MM.1S (cell line): Measurements from ENCODE around the gene ERFL.
A peak's percentile ranks its signal among the peaks of the same experiment; 100 is the strongest.

ENCODE experiments used
- DNase-seq: peaks from one replicate; pipeline ENCODE4 v3.0.0-alpha.2; 2015
- H2AFZ ChIP-seq: fragments of 300-600 bp; sonication (generic); 2 replicates; pipeline ENCODE4 v1.6.0; 2016; ENCODE audit warnings: antibody characterized with exemption, low read length
- H3F3A ChIP-seq: fragments of 300-600 bp; sonication (generic); 2 replicates; pipeline ENCODE4 v1.6.1; 2016; ENCODE audit warnings: mild to moderate bottlenecking, antibody characterized with exemption, low read length, moderate library complexity, mixed read lengths; ENCODE audit not compliant: insufficient read depth
- H3K27ac ChIP-seq: fragments of 300-600 bp; sonication (generic); 2 replicates; pipeline ENCODE4 v1.5.1; 2016; ENCODE audit warnings: mild to moderate bottlenecking, low read length
- H3K27me3 ChIP-seq: fragments of 300-600 bp; sonication (generic); replicated peaks from 2 replicates; pipeline ENCODE4 v1.6.0; 2016; ENCODE audit warnings: low read length; ENCODE audit not compliant: insufficient read depth
- H3K36me3 ChIP-seq: fragments of 300-600 bp; sonication (generic); replicated peaks from 2 replicates; pipeline ENCODE4 v1.6.1; 2016; ENCODE audit warnings: mild to moderate bottlenecking, low read length, mixed read lengths; ENCODE audit not compliant: insufficient read depth
- H3K4me1 ChIP-seq: fragments of 300-600 bp; sonication (generic); 2 replicates; pipeline ENCODE4 v1.6.1; 2016; ENCODE audit warnings: low read length, mixed read lengths
- H3K4me2 ChIP-seq: fragments of 300-600 bp; sonication (generic); 2 replicates; pipeline ENCODE4 v1.6.0; 2016; ENCODE audit warnings: low read depth, low read length
- H3K4me3 ChIP-seq: fragments of 300-600 bp; sonication (generic); 2 replicates; pipeline ENCODE4 v1.5.1; 2016; ENCODE audit warnings: low read length, mixed read lengths
- H3K79me2 ChIP-seq: fragments of 300-600 bp; sonication (generic); 2 replicates; pipeline ENCODE4 v1.6.1; 2016; ENCODE audit warnings: mixed run types, low read length, mixed read lengths
- H3K9ac ChIP-seq: fragments of 300-600 bp; sonication (generic); 2 replicates; pipeline ENCODE4 v1.6.1; 2016; ENCODE audit warnings: low read length, mixed read lengths
- H3K9me2 ChIP-seq: fragments of 300-600 bp; sonication (generic); replicated peaks from 2 replicates; pipeline ENCODE4 v1.6.1; 2016; ENCODE audit warnings: mild to moderate bottlenecking, low read length, mixed read lengths; ENCODE audit not compliant: insufficient read depth
- H3K9me3 ChIP-seq: fragments of 300-600 bp; sonication (generic); replicated peaks from 2 replicates; pipeline ENCODE4 v1.6.1; 2016; ENCODE audit warnings: mild to moderate bottlenecking, low read length, mixed read lengths; ENCODE audit not compliant: insufficient read depth
- H4K20me1 ChIP-seq: fragments of 300-600 bp; sonication (generic); 2 replicates; pipeline ENCODE4 v1.6.1; 2016; ENCODE audit warnings: mild to moderate bottlenecking, low read length, moderate library complexity, mixed read lengths; ENCODE audit not compliant: insufficient read depth
- CTCF ChIP-seq: fragments of 300-600 bp; sonication (generic); IDR thresholded peaks from 2 replicates; pipeline ENCODE4 v1.5.1; 2016; ENCODE audit warnings: antibody characterized with exemption, low read length, mixed read lengths
- EZH2 ChIP-seq: fragments of 300-600 bp; sonication (generic); optimal IDR thresholded peaks from 2 replicates; pipeline ENCODE3; 2017; ENCODE audit warnings: low read depth, mild to moderate bottlenecking, antibody characterized with exemption, low read length, mixed read lengths
- EZH2phosphoT487 ChIP-seq: fragments of 300-600 bp; sonication (generic); IDR thresholded peaks from 2 replicates; pipeline ENCODE4 v1.6.1; 2018; ENCODE audit warnings: antibody characterized with exemption, low read length

Gene ERFL

GRCh38 chr19:41957161-41957837 is 29.1 kb upstream of the ERFL start:
- peaks cover 12% of the 10 kb centered on the region; the same call in 1 of the 2 replicates for H3F3A ChIP-seq
- no peak overlapping the region for H3K9ac ChIP-seq
- no peaks in the 10 kb centered on the region for H3K36me3 ChIP-seq
- no peak for DNase-seq
- H3K9me3 ChIP-seq, result no peaks in the 10 kb centered on the region
- H3K4me1 ChIP-seq, result peaks cover 12% of the 10 kb centered on the region
- H3K79me2 ChIP-seq, result no peaks in the 10 kb centered on the region
- no peak overlapping the region for H3K27ac ChIP-seq
- H3K27me3 ChIP-seq, result no peaks in the 10 kb centered on the region
- no peak overlapping the region for H3K4me3 ChIP-seq
- H3K9me2 ChIP-seq, result no peaks in the 10 kb centered on the region
- no peak overlapping the region for H2AFZ ChIP-seq
- no peak for TF ChIP-seq EZH2phosphoT487
- no peak for TF ChIP-seq CTCF
- no peak for TF ChIP-seq EZH2
- H4K20me1 ChIP-seq, result no peaks in the 10 kb centered on the region
- H3K4me2 ChIP-seq, result peak overlapping the region; percentile 96; the same call in 1 of the 2 replicates

- Histone ChIP-seq H4K20me1 (no peaks in the 10 kb centered on the region), H3K79me2 (no peaks in the 10 kb centered on the region), H2AFZ (no peak overlapping the region), H3K9ac (no peak overlapping the region), H3K4me2 (no peak overlapping the region), H3K27ac (no peak overlapping the region), H3F3A (peaks cover 12% of the 10 kb centered on the region; the same call in 1 of the 2 replicates), H3K4me1 (peaks cover 12% of the 10 kb centered on the region), H3K27me3 (no peaks in the 10 kb centered on the region), H3K9me2 (no peaks in the 10 kb centered on the region), H3K36me3 (no peaks in the 10 kb centered on the region), H3K4me3 (no peak overlapping the region), H3K9me3 (no peaks in the 10 kb centered on the region)
- TF ChIP-seq EZH2phosphoT487 (no peak), EZH2 (no peak), CTCF (no peak)
- no peak for DNase-seq
These were observed 28.4 kb upstream of the ERFL start for GRCh38 chr19:41956621-41957020.

- DNase-seq, result no peak
- peaks cover 12% of the 10 kb centered on the region for H3K4me1 ChIP-seq
- no peak overlapping the region for H3K4me2 ChIP-seq
- no peaks in the 10 kb centered on the region for H3K79me2 ChIP-seq
- TF ChIP-seq CTCF, result no peak
- TF ChIP-seq EZH2, result no peak
- TF ChIP-seq EZH2phosphoT487, result no peak
- H3K4me3 ChIP-seq, result no peak overlapping the region
- H4K20me1 ChIP-seq, result no peaks in the 10 kb centered on the region
- H3K36me3 ChIP-seq, result no peaks in the 10 kb centered on the region
- H3K27ac ChIP-seq, result no peak overlapping the region
- peaks cover 12% of the 10 kb centered on the region; the same call in 1 of the 2 replicates for H3F3A ChIP-seq
- H3K9ac ChIP-seq, result no peak overlapping the region
- no peaks in the 10 kb centered on the region for H3K9me2 ChIP-seq
- H3K27me3 ChIP-seq, result no peaks in the 10 kb centered on the region
- no peak overlapping the region for H2AFZ ChIP-seq
- H3K9me3 ChIP-seq, result no peaks in the 10 kb centered on the region
These were observed 27.3 kb upstream of the ERFL start for GRCh38 chr19:41955521-41955920.
